Stimulated activated CD8-positive, alpha-beta memory T cell treated with anti-CD3 and anti-CD28 coated beads, Interleukin-12 subunit alpha, Interleukin-12 subunit beta, amount 100 ng/mL, for 24 hours (primary cell): ENCODE measurements around the gene PYGO2.

Experiments
- DNase-seq: peaks from one replicate; pipeline ENCODE4 v3.0.0-alpha.2; 2020; ENCODE audit errors: extremely low read depth

The PYGO2 gene

GRCh38 chr1:154941333-154942013 lies 20.1 kb downstream of the PYGO2 start:
- DNase-seq: no peak

GRCh38 chr1:154940651-154941194 lies 20.9 kb downstream of the PYGO2 start:
- DNase-seq: no peak

- no peak for DNase-seq
Measured at GRCh38 chr1:154940213-154940560, 21.4 kb downstream of the PYGO2 start.

GRCh38 chr1:154938604-154939399 lies 22.8 kb downstream of the PYGO2 start:
- DNase-seq: no peak

- no peak for DNase-seq
Measured at GRCh38 chr1:154937988-154938386, 23.6 kb downstream of the PYGO2 start.

- DNase-seq: peak; percentile 78
Measured at GRCh38 chr1:154937085-154937987, 24.2 kb downstream of the PYGO2 start.

- DNase-seq: peak; percentile 84
Measured at GRCh38 chr1:154936555-154937084, 25.0 kb downstream of the PYGO2 start, which contains the start of gene PMVK. Gene PMVK, minus strand, starts transcription at chr1:154936719. Its CDS starts 34 bp downstream, at chr1:154936685.

- DNase-seq: no peak
Measured at GRCh38 chr1:154935749-154936554, 25.6 kb downstream of the PYGO2 start.

GRCh38 chr1:154934358-154934948 lies 27.1 kb downstream of the PYGO2 start:
- DNase-seq: no peak

GRCh38 chr1:154931940-154932487 lies 29.6 kb downstream of the PYGO2 start:
- DNase-seq: no peak

- no peak for DNase-seq
Measured at GRCh38 chr1:154926201-154926600, 35.4 kb downstream of the PYGO2 start.

GRCh38 chr1:154925335-154926170 lies 36.0 kb downstream of the PYGO2 start:
- no peak for DNase-seq

- no peak for DNase-seq
Measured at GRCh38 chr1:154923695-154924094, 37.9 kb downstream of the PYGO2 start.

- DNase-seq: no peak
Measured at GRCh38 chr1:154913273-154913672, 48.3 kb downstream of the PYGO2 start.

GRCh38 chr1:154912755-154913154 lies 48.8 kb downstream of the PYGO2 start:
- DNase-seq: no peak

- DNase-seq: no peak
Measured at GRCh38 chr1:154911691-154912550, 49.7 kb downstream of the PYGO2 start.

GRCh38 chr1:154910851-154911250 lies 50.7 kb downstream of the PYGO2 start:
- no peak for DNase-seq

- DNase-seq: no peak
Measured at GRCh38 chr1:154908937-154909336, 52.6 kb downstream of the PYGO2 start.
